Ascending aorta (tissue), 2 donors: ENCODE measurements around the gene MAK. TPM values are rescaled to one million over a fixed set of nuclear protein-coding genes. Genes with fewer than 3 reads are reported as not detected.
"Not testable (repeated sequence)": the region's sequence is repeated elsewhere in the genome, so short reads cannot be mapped to it uniquely, and the experiment has no call there.

Experiments
- DNase-seq, 2 donors: peaks; one replicate each; pipeline ENCODE4 v3.0.0-alpha.2; 2019; ENCODE audit warnings: low spot score in 2 of 2
- H3K27ac ChIP-seq, 2 donors: fragments of 200-600 bp; sonication (generic); one replicate each; pipeline ENCODE4 v1.5.1; 2016 to 2017; ENCODE audit warnings: mild to moderate bottlenecking in 1 of 2
- H3K27me3 ChIP-seq: fragments of 200-600 bp; sonication (generic); one replicate; pipeline ENCODE4 v1.5.1; 2017
- H3K36me3 ChIP-seq, 2 donors: fragments of 200-600 bp; sonication (generic); one replicate each; pipeline ENCODE4 v1.5.1; 2016
- H3K4me1 ChIP-seq, 2 donors: fragments of 200-600 bp; sonication (generic); one replicate each; pipeline ENCODE4 v1.5.1; 2016 to 2017; ENCODE audit warnings: mild to moderate bottlenecking in 1 of 2
- H3K4me3 ChIP-seq, 2 donors: fragments of 200-600 bp; sonication (generic); one replicate each; pipeline ENCODE4 v1.5.1; 2016 to 2017; ENCODE audit warnings: mild to moderate bottlenecking in 1 of 2
- H3K9me3 ChIP-seq, 2 donors: fragments of 200-600 bp; sonication (generic); one replicate each; pipeline ENCODE4 v1.5.1; 2016
- intact Hi-C: fragments of 100-400 bp; cut with DNase I; formaldehyde crosslinking; loops from one replicate; pipeline ENCODE4 v1.15.1; 2023
- total RNA-seq: library from RNA; depleted of rRNA; stranded (reverse); fragments of >200 nt; gene quantifications from one replicate; pipeline ENCODE4 v1.1.0, GENCODE V29; 2016
- TF ChIP-seq, protein P1 (sequence below), 3 experiments: fragments of 200-600 bp in 2 of 3; fragments of 450-650 bp in 1 of 3; sonication (generic) in 2 of 3; IDR thresholded peaks; one replicate each; pipeline ENCODE4 v1.5.1; 2016 to 2019; ENCODE audit warnings: antibody characterized with exemption in 3 of 3, mild to moderate bottlenecking in 1 of 3, moderate library complexity in 1 of 3

Gene MAK
- total RNA-seq, 1 donor from 2014 or later, result not detected

DNA sequence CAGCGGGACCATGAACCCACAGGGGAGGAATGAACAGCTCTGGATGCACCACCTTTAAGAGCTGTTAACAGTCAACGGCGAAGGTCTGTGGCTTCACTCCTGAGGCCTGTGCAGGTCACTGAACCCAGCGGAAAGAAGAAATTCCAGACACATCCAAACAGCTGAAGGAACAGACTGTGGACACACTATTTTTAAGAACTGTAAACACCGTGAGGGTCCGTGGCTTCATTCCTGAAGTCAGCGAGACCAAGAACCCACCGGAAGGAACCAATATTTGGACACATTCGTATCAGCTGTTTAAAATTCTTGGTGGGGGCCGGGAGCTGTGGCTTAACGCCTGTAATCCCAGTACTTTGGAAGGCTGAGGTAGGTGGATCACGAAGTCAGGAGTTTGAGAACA, 96.1 kb downstream of the MAK start:
- intact Hi-C loops, result loop anchor here (10.0 kb wide), 1 partner anchor 337 kb away; no protein-coding TSS in a partner anchor

DNA sequence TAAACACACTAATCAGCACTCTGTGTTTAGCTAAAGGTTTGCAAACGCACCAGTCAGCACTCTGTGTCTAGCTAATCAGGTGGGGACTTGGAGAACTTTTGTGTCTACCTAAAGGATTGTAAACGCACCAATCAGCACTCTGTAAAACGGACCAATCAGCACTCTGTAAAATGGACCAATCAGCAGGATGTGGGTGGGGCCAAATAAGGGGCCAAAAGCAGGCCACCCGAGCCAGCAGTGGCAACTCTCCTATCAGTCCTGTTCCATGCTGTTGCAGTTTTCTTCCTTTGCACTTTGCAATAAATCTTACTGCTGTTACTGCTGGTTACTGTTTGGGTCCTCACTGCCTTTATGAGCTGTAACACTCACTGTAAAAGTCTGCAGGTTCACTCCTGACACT, 96.7 kb downstream of the MAK start:
- not testable (repeated sequence) for H3K36me3 ChIP-seq, H3K4me1 ChIP-seq, H3K27me3 ChIP-seq, H3K27ac ChIP-seq, DNase-seq, H3K4me3 ChIP-seq, H3K9me3 ChIP-seq
- intact Hi-C loops, result loop anchor here (10.0 kb wide), 1 partner anchor 337 kb away; no protein-coding TSS in a partner anchor

More for the DNA sequence above, 96.1 kb downstream of the MAK start:
- TF ChIP-seq, protein P1, sequence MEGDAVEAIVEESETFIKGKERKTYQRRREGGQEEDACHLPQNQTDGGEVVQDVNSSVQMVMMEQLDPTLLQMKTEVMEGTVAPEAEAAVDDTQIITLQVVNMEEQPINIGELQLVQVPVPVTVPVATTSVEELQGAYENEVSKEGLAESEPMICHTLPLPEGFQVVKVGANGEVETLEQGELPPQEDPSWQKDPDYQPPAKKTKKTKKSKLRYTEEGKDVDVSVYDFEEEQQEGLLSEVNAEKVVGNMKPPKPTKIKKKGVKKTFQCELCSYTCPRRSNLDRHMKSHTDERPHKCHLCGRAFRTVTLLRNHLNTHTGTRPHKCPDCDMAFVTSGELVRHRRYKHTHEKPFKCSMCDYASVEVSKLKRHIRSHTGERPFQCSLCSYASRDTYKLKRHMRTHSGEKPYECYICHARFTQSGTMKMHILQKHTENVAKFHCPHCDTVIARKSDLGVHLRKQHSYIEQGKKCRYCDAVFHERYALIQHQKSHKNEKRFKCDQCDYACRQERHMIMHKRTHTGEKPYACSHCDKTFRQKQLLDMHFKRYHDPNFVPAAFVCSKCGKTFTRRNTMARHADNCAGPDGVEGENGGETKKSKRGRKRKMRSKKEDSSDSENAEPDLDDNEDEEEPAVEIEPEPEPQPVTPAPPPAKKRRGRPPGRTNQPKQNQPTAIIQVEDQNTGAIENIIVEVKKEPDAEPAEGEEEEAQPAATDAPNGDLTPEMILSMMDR (IDR thresholded peaks at IDR 0.05), result no peak
- no peaks in the 10 kb centered on the region for H3K9me3 ChIP-seq
- peaks cover 5 to 7% of the 10 kb centered on the region in 2 donors for H3K36me3 ChIP-seq
- H3K27me3 ChIP-seq, result no peaks in the 10 kb centered on the region
- peaks cover 0 to 2% of the 10 kb centered on the region in 2 donors for H3K4me1 ChIP-seq
- H3K27ac ChIP-seq, result no peak overlapping the region
- no peak overlapping the region for H3K4me3 ChIP-seq
- no peak for DNase-seq

DNA sequence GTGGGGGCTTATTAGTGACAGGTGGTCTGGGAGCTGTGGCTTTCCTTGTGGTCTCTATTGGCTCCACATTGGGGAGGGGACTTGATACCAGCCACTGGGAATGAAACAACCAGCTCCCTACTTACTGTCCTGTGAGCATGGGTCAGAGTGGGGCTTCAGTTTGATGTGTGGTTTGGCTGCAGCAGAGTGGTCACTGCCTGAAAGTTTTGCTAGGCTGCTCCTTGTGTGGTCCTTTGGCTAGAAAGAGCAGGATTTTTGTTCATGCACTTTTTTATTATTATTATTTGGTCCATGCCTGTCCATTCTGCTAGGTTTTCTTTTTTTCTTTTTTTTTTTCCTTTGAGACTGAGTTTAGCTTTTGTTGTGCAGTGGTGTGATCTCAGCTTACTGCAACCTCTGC, 98.3 kb downstream of the MAK start:
- Histone ChIP-seq H3K9me3 (no peaks in the 10 kb centered on the region), H3K4me3 (no peak overlapping the region), H3K27me3 (no peaks in the 10 kb centered on the region), H3K36me3 (peaks cover 5 to 7% of the 10 kb centered on the region in 2 donors), H3K27ac (no peak overlapping the region), H3K4me1 (no peaks in the 10 kb centered on the region)
- intact Hi-C loops, result loop anchor here (10.0 kb wide), 1 partner anchor 335 kb away; no protein-coding TSS in a partner anchor
- TF ChIP-seq, protein P1 (IDR thresholded peaks at IDR 0.05), result no peak
- no peak for DNase-seq

DNA sequence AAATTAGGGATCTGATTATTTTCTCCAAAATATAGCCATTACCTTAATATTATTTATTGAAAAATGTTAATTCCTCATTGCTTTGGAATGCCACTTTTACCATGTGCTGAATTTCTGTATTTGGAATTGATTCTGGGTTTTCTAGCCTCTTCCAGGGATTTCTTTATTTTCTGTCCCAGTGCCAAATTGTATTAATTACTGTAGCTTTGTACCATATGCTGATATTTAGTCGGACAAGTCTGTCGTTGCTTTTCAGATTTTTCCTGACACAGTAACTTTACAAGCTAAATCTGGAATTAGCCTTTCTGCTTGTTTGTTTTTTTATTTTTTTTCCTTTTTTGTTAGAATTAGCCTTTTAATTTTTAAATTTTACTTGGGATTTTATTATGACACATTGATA, 101.6 kb downstream of the MAK start:
- no peak overlapping the region for H3K27ac ChIP-seq
- H3K4me3 ChIP-seq, result no peak overlapping the region
- intact Hi-C loops, result loop anchor here (5.0 kb wide), 1 partner anchor 39 kb away; no protein-coding TSS in a partner anchor
- H3K27me3 ChIP-seq, result no peaks in the 10 kb centered on the region
- no peak for DNase-seq
- TF ChIP-seq, protein P1 (IDR thresholded peaks at IDR 0.05), result no peak
- H3K4me1 ChIP-seq, result no peaks in the 10 kb centered on the region
- peaks cover 3 to 12% of the 10 kb centered on the region in 2 donors for H3K36me3 ChIP-seq
- H3K9me3 ChIP-seq, result no peaks in the 10 kb centered on the region

DNA sequence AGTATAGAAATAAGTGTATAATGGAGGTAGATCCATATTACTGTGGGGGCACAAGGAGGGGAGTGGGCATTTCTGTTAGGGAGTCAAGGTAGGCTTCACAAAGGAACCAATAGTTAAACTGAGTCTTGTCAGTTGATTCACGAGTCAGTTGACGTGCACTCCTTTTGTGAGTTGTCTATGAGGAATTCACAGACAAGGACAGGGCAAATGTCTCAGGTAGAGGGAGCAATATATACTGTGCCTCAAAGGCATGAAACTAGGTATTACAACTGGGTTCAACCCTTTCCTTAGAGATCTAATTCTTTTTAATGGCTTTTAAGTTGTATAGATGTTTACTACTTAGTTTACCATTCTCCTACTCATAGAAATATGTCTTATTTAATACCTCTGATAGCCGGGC, 104.5 kb downstream of the MAK start:
- no peaks in the 10 kb centered on the region for H3K9me3 ChIP-seq
- H3K27me3 ChIP-seq, result no peaks in the 10 kb centered on the region
- no peaks in the 10 kb centered on the region for H3K4me1 ChIP-seq
- H3K27ac ChIP-seq, result no peak overlapping the region
- intact Hi-C loops, result no loop called here
- TF ChIP-seq, protein P1 (IDR thresholded peaks at IDR 0.05), result no peak
- no peak overlapping the region for H3K4me3 ChIP-seq
- H3K36me3 ChIP-seq, result peaks cover 12 to 35% of the 10 kb centered on the region in 2 donors
- DNase-seq, result no peak

DNA sequence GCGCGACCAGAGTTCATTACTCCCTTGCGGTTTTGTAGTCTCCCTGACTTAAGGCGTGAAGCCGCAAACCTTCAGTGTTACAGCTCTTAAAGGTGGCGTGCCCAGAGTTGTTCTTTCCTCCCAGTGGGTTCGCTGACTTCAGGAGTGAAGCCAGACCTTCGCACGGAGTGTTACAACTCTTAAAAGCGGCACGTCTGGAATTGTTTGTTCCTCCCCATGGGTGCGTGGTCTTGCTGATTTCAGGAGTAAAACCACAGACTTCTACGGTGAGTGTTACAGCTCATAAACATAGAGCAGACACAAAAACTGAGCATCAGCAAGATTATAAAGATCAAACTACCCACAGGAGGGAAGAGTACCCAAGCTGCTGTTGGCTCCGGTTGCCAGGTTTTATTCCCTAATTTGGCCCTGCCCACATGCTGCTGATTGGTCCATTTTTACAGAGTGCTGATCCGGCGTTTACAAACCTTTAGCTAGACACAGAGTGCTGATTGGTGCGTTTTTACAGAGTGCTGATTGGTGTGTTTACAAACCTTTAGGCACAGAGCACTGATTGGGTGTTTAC, 105.1 kb downstream of the MAK start:
- Histone ChIP-seq H3K36me3 (peaks cover 12 to 41% of the 10 kb centered on the region in 2 donors), H3K9me3 (no peaks in the 10 kb centered on the region), H3K4me3 (no peak overlapping the region), H3K27me3 (no peaks in the 10 kb centered on the region), H3K27ac (no peak overlapping the region), H3K4me1 (no peaks in the 10 kb centered on the region)
- no peak for DNase-seq
- TF ChIP-seq, protein P1 (IDR thresholded peaks at IDR 0.05), result no peak
- intact Hi-C loops, result no loop called here
